ENCODE measurements around the gene LY6G6F.

DNA sequence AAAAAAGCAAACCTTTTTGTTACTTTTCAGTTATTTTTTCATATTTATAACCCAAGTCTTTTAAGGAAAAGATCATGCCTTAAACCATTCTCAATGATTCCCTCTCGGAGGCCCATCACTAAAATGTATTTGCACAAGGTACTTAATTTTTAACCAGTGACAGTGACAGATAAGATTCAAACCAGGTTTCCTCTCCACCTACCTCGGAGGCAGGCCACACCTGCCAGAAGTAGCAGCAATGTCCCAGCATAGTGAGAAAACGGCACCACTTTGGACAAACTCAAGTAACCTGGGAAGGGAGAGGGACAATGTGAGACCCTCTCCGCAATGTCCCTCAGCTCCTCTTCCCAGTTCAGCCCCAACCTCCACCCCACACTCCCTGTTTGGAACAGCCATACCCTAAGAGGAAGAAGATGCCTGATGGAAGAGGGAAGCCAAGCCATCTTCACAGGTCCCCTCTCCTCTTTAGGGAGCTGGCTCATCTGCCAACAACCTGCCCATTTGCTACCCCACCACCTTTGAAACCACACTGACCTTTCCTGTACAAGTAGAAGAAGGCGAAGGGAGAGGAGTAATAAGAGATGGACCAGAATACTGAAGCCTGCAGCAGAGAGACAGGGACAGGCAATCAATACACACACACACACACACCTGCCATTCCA, 5.8 kb upstream of the LY6G6F start:
- TF ChIP-seq FOSL2 (IDR thresholded peaks at IDR 0.05; ENCODE audit: borderline replicate concordance, low read depth), result no peak
- no peak for TF ChIP-seq RAD21 (IDR thresholded peaks at IDR 0.05; ENCODE audit: low read length)
- TF ChIP-seq GABPA (IDR thresholded peaks at IDR 0.05; ENCODE audit: low read depth), result no peak
- TF ChIP-seq REST (IDR thresholded peaks at IDR 0.05; ENCODE audit: low read depth, low read length), result no peak
- no peak for TF ChIP-seq EP300 (IDR thresholded peaks at IDR 0.05; ENCODE audit: borderline replicate concordance in 1 of 2, low read depth in 1 of 2, low read length in 1 of 2)
- TF ChIP-seq, protein P1, sequence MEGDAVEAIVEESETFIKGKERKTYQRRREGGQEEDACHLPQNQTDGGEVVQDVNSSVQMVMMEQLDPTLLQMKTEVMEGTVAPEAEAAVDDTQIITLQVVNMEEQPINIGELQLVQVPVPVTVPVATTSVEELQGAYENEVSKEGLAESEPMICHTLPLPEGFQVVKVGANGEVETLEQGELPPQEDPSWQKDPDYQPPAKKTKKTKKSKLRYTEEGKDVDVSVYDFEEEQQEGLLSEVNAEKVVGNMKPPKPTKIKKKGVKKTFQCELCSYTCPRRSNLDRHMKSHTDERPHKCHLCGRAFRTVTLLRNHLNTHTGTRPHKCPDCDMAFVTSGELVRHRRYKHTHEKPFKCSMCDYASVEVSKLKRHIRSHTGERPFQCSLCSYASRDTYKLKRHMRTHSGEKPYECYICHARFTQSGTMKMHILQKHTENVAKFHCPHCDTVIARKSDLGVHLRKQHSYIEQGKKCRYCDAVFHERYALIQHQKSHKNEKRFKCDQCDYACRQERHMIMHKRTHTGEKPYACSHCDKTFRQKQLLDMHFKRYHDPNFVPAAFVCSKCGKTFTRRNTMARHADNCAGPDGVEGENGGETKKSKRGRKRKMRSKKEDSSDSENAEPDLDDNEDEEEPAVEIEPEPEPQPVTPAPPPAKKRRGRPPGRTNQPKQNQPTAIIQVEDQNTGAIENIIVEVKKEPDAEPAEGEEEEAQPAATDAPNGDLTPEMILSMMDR (IDR thresholded peaks at IDR 0.05), result no peak
